Activated naive CD8-positive, alpha-beta T cell treated with anti-CD3 and anti-CD28 coated beads, Interleukin-2, amount 10 ng/mL, durations not matched to agents 7 days and 5 days (primary cell): ENCODE measurements around the gene DNASE2B. TPM values are rescaled to one million over a fixed set of nuclear protein-coding genes. Genes with fewer than 3 reads are reported as not detected.

ENCODE experiments used
- ATAC-seq: fragments of 150-1000 bp; cut with Tn5 transposase; one replicate; pipeline ENCODE4 v1.10.0; 2021; ENCODE audit warnings: low read depth, moderate library complexity
- POLR2A ChIA-PET: fragments of 350-600 bp; sonication (Branson Sonifier 250); formaldehyde crosslinking; loops from one replicate; lab custom pipeline; 2021; ENCODE audit warnings: antibody characterized with exemption; lab: Charles Lee
- DNase-seq: peaks from one replicate; pipeline ENCODE4 v3.0.0; 2021
- H3K27ac Mint-ChIP-seq: one replicate; pipeline ENCODE4 v1.8.0; 2022; ENCODE audit warnings: mild to moderate bottlenecking, mixed read lengths
- H3K27me3 Mint-ChIP-seq: one replicate; pipeline ENCODE4 v1.8.0; 2022; ENCODE audit warnings: mild to moderate bottlenecking, moderate library complexity, mixed read lengths
- H3K36me3 Mint-ChIP-seq: one replicate; pipeline ENCODE4 v1.8.0; 2021; ENCODE audit warnings: mild to moderate bottlenecking, mixed read lengths
- H3K4me1 Mint-ChIP-seq: one replicate; pipeline ENCODE4 v1.8.0; 2021; ENCODE audit warnings: mixed read lengths
- H3K4me3 Mint-ChIP-seq: one replicate; pipeline ENCODE4 v1.8.0; 2022; ENCODE audit warnings: mild to moderate bottlenecking, moderate library complexity, mixed read lengths
- H3K9me3 Mint-ChIP-seq: one replicate; pipeline ENCODE4 v1.8.0; 2021; ENCODE audit warnings: mixed read lengths
- total RNA-seq, 2 experiments: library from RNA; stranded (reverse); gene quantifications; one replicate each; pipeline ENCODE4 v1.2.3, GENCODE V29; 2021

The DNASE2B gene
- total RNA-seq, 2 experiments from 2014 or later = not detected

DNA sequence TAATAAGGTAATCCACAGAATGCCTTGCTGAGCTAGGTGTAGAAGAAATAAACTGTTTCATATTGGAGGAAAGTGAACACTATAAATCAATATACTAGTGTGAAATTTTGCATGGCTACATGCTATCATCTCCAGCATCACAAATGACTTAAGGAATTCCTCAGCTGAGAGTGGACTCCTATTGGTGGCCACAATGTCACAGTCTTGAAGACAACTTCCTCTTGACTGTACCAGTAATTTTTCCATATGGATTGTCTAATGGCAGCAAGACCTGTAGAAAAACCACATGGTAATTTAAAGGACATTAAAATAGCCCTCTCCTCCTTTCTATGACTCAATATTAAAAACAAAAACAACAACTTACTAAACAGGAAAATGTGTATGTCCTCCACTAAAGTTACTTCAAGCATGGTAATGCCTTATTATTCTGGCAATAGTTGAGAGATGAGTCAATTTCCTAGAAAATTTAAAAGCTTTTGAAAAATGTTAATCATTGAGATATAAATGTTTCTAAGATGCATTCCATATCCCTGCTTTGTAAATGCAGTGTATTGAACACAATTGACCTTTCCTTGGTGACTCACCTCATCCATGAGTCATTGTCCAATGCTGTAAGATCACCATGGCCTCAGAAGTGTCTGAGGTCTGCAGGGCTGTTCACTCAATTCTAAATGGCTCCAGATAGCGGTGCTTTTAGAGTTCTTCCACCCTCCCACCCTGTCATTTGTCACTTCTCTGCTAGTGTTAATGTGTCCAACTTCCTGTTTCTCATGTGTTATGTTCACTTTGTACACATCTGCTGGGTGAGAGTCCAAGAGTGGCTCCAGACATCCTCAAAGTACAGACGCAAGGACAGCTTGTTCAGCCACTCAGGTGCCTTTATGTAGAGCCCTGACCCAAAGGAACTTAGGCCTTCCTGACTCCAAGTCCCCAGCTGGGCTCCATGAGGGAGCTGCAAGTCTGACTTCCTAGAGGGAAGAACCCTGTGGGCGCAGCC lies 32.8 kb upstream of the DNASE2B start:
- DNase-seq (no peak), ATAC-seq (no peak)
- POLR2A ChIA-PET = no interaction called here
- H3K4me1 Mint-ChIP-seq = peaks cover 5% of the 10 kb centered on the region
- no peaks in the 10 kb centered on the region for H3K36me3 Mint-ChIP-seq
- H3K27me3 Mint-ChIP-seq = no peaks in the 10 kb centered on the region
- no peak overlapping the region for H3K27ac Mint-ChIP-seq
- peaks cover 1% of the 10 kb centered on the region for H3K9me3 Mint-ChIP-seq
- H3K4me3 Mint-ChIP-seq = no peak overlapping the region

DNA sequence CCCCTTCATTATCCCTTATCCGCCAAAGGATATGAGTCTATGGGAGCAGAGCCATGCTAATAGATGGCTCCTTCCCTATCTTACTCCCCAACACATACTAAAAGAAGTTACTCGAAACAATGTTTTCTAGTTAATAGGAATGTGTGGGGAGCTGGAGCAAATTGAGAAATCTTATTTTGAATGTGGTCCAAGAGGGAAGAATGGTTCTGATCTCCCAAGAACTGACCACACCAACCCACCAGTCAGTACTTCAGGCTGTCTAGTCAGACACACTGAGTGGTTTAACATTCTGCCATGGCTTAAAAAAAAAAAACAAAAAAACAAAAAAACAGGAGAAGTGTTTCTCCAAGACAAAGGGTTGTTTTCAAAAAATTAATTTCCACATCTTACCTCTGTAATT lies 31.5 kb upstream of the DNASE2B start:
- Mint-ChIP-seq H3K36me3 (no peaks in the 10 kb centered on the region), H3K4me3 (no peak overlapping the region), H3K4me1 (peaks cover 5% of the 10 kb centered on the region), H3K9me3 (peaks cover 1% of the 10 kb centered on the region), H3K27ac (no peak overlapping the region), H3K27me3 (no peaks in the 10 kb centered on the region)
- no peak for ATAC-seq
- DNase-seq = no peak
- POLR2A ChIA-PET = no interaction called here

DNA sequence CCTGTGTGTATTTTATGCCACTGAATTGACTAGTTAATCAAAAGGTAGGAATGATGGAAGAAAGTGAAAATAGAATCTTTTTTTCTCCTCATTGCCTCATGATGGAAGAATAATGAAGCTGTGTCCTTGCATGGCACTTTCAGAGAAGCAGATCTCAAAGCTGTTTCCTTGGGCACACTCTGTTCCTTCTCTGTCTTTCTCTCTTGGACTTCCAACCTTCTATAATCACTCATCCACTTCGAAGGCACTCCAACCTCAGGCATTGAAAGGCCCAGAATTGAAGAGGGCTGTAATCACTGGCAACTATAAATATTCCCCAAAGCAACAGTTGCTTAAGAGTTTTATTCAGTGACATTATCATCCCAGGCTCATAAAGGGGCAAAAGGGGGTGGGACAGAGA lies 31.1 kb upstream of the DNASE2B start:
- peaks cover 5% of the 10 kb centered on the region for H3K4me1 Mint-ChIP-seq
- POLR2A ChIA-PET = no interaction called here
- ATAC-seq (no peak), DNase-seq (no peak)
- H3K27me3 Mint-ChIP-seq = no peaks in the 10 kb centered on the region
- H3K36me3 Mint-ChIP-seq = no peaks in the 10 kb centered on the region
- H3K9me3 Mint-ChIP-seq = peaks cover 1% of the 10 kb centered on the region
- no peak overlapping the region for H3K4me3 Mint-ChIP-seq
- H3K27ac Mint-ChIP-seq = no peak overlapping the region

DNA sequence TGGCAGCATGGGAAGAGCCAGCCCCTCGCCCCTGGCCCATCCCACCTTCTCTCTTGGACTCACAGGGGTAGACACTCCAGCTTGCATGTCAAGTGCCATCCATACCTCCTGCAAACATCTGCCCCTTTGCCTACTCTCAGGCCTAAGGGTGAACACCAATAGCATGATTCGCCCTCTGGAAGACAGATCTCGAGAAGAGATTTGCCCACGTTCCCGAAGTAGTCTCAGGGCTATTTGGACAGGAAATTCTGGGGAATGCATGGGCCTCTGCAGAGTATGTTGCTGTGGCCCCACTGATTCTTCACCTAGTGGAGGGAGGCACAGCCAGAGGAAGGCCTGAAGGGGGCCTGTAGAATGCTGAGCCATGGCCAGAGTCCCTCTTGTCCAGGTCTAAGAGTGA lies 29.8 kb upstream of the DNASE2B start:
- Mint-ChIP-seq H3K9me3 (peaks cover 1% of the 10 kb centered on the region), H3K27ac (no peak overlapping the region), H3K4me3 (no peak overlapping the region), H3K4me1 (peaks cover 2% of the 10 kb centered on the region), H3K27me3 (no peaks in the 10 kb centered on the region), H3K36me3 (no peaks in the 10 kb centered on the region)
- POLR2A ChIA-PET = no interaction called here
- ATAC-seq (no peak), DNase-seq (no peak)

DNA sequence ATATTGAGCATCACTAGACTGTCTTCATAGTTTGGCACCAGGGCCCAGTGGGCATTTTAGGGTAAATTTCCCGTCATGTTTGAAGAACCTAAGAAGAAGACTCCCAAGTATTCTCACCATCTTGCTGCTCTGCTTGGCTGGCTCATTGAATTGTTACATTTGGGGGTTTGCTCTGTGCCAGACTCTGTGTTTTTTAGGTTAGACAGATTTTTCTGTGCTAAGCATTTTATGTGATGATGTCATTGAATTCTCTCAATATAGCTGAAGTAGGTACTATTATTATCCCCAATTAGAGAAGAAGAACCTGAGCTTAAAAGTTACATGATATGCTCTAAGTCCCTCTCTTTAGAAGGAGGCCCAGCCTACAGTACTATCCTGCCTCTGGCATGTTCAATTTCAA lies 28.0 kb upstream of the DNASE2B start:
- Mint-ChIP-seq H3K9me3 (peaks cover 1% of the 10 kb centered on the region), H3K36me3 (no peaks in the 10 kb centered on the region), H3K4me3 (no peak overlapping the region), H3K27me3 (no peaks in the 10 kb centered on the region), H3K4me1 (peaks cover 2% of the 10 kb centered on the region), H3K27ac (no peak overlapping the region)
- DNase-seq (no peak), ATAC-seq (no peak)
- POLR2A ChIA-PET = no interaction called here

DNA sequence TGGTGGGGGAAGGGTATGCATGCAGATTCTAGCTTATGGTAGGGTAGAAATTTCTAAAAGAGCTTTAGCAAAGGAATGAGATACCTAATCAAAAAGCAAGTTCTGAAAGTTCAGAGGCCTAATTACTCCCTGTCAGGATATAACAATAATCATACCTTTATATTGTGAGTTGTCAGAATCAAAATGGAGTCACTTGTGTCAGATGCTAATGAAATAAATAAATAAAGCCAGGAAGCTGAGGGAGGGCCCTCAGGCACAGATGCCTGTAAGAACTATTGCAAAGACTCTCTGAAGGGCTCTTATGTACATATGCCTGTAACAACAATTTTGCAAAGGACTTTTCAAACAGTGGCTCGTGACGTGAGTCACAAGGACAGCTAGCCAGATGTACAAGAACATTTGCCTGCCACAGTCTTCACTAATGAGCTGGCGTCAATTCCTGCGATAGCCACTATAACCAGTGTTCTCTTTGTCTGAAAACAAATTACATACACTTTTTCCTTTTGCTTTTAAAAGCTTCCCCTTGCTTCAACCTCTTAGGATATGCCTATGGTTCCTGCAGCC lies 27.4 kb upstream of the DNASE2B start:
- H3K36me3 Mint-ChIP-seq = no peaks in the 10 kb centered on the region
- no peak for DNase-seq
- peaks cover under 1% of the 10 kb centered on the region for H3K9me3 Mint-ChIP-seq
- H3K27me3 Mint-ChIP-seq = no peaks in the 10 kb centered on the region
- POLR2A ChIA-PET = no interaction called here
- ATAC-seq = no peak
- no peak overlapping the region for H3K4me3 Mint-ChIP-seq
- peaks cover under 1% of the 10 kb centered on the region for H3K4me1 Mint-ChIP-seq
- H3K27ac Mint-ChIP-seq = no peak overlapping the region

DNA sequence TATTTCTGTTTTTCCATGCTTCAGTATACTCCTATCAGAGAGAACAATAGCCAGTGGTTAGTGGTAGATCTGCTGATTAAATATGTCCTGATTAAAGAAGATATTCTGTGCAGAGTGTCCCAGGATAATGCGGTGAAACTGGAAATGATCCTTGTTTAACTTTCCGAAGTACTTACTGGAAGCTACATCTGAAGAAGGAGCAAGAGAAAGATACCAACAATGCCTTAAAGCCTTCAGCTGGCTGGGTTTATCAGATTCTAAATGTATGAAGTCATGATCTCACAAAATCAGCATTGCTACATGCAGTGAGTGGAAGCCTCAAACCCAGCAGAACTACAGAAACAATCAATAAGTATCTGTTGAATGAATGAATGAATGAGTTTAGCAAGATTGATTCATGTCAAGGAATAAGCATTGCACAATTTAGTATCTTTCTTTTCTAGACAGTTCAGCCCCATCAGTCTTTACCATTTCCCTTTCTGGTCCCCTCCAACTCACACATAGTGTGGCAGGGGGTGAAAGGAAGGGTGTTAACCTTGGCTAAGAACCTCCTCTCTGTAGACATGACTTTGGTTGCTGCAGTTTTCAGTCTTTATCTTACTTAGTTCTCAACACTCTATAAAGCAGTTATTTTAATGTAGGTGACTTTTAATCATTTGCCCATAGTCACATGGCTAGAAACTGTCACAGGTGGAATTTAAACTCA lies 24.7 kb upstream of the DNASE2B start:
- DNase-seq (no peak), ATAC-seq (no peak)
- Mint-ChIP-seq H3K9me3 (no peaks in the 10 kb centered on the region), H3K4me3 (no peak overlapping the region), H3K27me3 (no peaks in the 10 kb centered on the region), H3K27ac (no peak overlapping the region), H3K4me1 (no peaks in the 10 kb centered on the region), H3K36me3 (no peaks in the 10 kb centered on the region)
- POLR2A ChIA-PET = no interaction called here

DNA sequence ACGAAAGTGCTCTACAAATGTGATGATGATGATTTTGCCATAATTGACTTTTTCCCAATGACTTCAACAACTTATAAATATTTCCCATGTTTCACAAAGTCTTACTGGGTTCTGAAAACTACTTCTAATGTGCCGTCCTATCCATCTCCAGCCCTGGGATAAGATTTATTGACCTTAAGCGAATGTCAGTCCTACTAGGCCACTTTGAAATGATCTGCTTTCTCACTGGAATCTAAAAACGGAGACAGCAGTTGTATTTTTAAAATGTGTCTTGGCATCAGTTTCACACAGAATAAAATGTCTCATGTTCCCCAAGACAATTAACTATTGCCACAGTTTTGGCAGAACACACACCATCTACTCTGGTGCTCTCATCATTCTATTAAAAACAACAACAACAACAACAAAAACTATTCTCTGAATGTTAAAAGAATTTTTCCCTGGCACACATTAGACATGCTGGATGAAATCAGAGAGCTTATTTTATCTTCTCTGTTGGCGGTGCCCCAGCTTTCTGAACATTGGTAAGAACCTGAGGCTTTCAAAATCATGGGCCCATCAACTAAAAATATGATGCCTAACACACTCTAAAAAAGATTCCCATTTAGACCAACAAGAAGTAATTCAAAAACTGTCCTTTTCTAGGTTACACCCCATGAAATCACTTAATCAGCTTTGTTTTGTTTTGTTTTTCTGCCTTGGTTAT lies 23.1 kb upstream of the DNASE2B start:
- Mint-ChIP-seq H3K36me3 (no peaks in the 10 kb centered on the region), H3K4me1 (no peaks in the 10 kb centered on the region), H3K27me3 (no peaks in the 10 kb centered on the region), H3K4me3 (no peak overlapping the region), H3K9me3 (no peaks in the 10 kb centered on the region), H3K27ac (no peak overlapping the region)
- DNase-seq (no peak), ATAC-seq (no peak)
- POLR2A ChIA-PET = no interaction called here

DNA sequence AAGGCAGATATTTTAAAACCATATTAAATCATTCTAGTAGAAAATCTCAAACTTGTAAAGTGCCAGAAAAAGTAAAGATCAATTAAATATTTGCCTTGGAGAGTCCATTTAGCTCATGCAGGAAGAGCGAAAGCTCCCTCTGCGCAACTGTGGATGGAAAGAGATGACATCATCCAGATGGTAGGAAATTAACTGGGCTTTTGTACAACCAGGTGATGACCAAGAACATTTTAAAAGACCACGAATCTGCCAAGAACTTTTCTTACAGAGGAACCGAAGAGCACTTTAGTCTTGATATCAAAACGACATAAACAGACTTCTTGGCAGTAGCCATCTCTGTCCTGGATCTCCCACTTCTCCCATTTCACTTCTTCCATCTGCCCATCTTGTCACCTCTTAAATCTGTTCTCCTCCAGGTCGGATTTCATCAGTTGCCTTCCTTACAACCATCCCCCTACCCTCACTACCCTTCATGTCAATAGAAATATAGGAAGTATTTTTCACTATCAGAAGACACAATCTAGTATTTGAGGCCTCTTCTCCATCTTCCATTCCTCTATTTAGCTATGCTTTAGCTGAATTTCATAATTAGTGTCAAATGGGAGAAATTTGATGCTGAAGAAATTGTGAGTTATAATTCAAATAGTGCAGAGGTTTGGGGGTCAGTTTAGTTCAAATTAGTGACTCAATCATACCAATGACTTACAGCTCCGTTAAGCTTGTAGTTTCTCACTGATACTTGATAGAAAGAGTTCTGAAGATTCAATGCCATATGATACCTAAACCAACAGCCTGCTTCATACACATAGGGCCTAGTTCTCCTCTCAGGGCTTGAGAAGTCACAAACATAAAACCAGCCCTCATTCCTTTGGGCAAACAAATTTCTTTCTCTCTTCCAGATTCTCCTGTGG lies 22.0 kb upstream of the DNASE2B start:
- POLR2A ChIA-PET = no interaction called here
- ATAC-seq (no peak), DNase-seq (no peak)
- Mint-ChIP-seq H3K4me3 (no peak overlapping the region), H3K36me3 (no peaks in the 10 kb centered on the region), H3K9me3 (no peaks in the 10 kb centered on the region), H3K27ac (no peak overlapping the region), H3K27me3 (no peaks in the 10 kb centered on the region), H3K4me1 (no peaks in the 10 kb centered on the region)

DNA sequence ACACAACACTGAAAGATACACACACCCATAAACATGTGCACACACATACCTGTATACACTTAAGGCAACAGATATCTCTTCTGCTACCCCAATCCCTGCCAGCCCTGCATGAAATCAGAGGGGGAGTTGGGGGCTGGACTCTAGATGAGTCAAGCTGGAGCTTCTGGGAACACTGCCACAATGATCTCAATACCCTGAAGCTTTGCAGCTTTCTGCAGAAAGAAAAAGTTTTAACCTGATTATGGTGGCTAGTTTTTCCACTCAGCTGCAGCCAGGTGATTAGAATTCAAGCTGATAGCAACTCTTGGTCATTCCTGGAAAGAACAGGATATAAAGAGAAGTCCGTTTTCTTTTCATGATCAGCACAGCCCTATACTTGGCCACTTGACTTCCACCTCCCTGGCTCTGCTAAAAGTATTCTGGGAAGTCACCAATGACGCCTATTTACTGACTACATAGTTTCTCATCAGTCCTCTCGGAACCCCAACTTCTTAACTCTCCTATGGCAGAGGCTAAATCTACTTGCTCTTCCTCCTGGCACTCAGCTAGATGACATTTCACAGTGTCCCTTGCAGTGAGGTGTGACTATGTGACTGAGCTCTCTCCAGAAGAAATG lies 20.7 kb upstream of the DNASE2B start:
- no peak for ATAC-seq
- no peaks in the 10 kb centered on the region for H3K27me3 Mint-ChIP-seq
- no peaks in the 10 kb centered on the region for H3K9me3 Mint-ChIP-seq
- H3K4me3 Mint-ChIP-seq = no peak overlapping the region
- DNase-seq = no peak
- POLR2A ChIA-PET = no interaction called here
- H3K36me3 Mint-ChIP-seq = no peaks in the 10 kb centered on the region
- H3K4me1 Mint-ChIP-seq = no peaks in the 10 kb centered on the region
- H3K27ac Mint-ChIP-seq = no peak overlapping the region

DNA sequence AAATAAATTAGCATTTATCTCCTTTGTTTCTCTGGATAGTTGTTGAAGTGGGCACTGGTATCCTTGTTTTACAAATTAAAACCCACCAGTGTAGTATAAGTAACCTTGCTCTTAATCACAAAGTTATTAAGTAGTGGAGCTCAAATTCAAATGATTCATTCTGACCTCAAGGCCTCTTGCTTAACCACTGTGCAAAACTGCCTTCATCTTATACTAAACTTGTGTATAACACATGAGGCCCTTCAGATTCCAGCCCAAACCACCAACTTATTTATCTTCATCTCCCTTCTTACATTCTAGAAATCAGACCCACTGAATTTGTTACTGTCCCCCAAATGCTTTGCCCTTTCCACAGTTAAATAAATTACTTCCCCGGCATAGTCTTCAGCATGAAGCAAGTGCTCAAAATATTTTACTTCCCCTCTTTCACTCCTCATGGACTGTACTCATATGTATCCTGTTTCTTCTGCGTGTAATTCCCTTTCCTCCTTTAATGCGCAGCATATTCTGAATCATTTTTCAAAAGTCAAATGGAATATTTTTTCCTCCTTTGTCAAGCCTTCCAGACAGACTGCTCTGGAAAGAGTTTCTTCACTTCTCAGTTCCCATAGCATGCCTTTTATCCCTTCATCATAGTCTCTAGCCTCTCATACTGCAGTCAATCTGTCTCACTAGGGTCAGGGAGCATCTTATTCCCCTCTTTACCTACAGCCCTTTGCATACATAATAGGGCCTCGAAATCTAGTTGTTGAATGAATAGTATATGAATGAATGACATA lies 19.0 kb upstream of the DNASE2B start:
- ATAC-seq = no peak
- POLR2A ChIA-PET = no interaction called here
- H3K4me1 Mint-ChIP-seq = no peaks in the 10 kb centered on the region
- no peaks in the 10 kb centered on the region for H3K36me3 Mint-ChIP-seq
- peaks cover 4% of the 10 kb centered on the region for H3K27me3 Mint-ChIP-seq
- no peak for DNase-seq
- H3K9me3 Mint-ChIP-seq = no peaks in the 10 kb centered on the region
- no peak overlapping the region for H3K4me3 Mint-ChIP-seq
- no peak overlapping the region for H3K27ac Mint-ChIP-seq

DNA sequence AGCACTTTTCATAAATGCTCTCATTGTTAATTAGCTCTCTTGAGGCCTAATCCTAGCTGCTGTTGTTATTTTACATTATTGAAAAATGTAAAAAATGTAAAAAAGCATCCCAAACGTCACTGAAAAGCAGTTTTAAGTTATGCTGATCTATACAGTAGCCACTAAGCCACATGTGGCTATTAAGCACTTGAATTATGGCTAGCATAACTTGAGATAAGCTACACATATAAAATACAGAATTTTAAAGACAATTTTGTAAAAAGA lies 18.4 kb upstream of the DNASE2B start:
- no peaks in the 10 kb centered on the region for H3K4me1 Mint-ChIP-seq
- H3K4me3 Mint-ChIP-seq = no peak overlapping the region
- H3K9me3 Mint-ChIP-seq = no peaks in the 10 kb centered on the region
- POLR2A ChIA-PET = no interaction called here
- H3K36me3 Mint-ChIP-seq = no peaks in the 10 kb centered on the region
- H3K27me3 Mint-ChIP-seq = peaks cover 4% of the 10 kb centered on the region
- no peak overlapping the region for H3K27ac Mint-ChIP-seq
- DNase-seq (no peak), ATAC-seq (no peak)
